PC-3 (cell line): ENCODE results near the gene LRRC71. TPM values are rescaled to one million over a fixed set of nuclear protein-coding genes. Genes with fewer than 3 reads are reported as not detected.

ENCODE experiments used
- ATAC-seq: fragments of 200-7000 bp; cut with Tn5 transposase; 2 replicates; pipeline ENCODE4 v1.9.1; 2020; ENCODE audit warnings: mild to moderate bottlenecking, moderate library complexity
- BruUV-seq: library from RNA; stranded (reverse); fragments of 400-500 nt; replicated peaks from 2 replicates; lab custom pipeline; 2021; lab: Mats Ljungman, UMichigan
- CTCF ChIA-PET: fragments of 300-600 bp; sonication (Branson Sonifier 250); formaldehyde crosslinking; loops from one replicate; lab custom pipeline; 2022; ENCODE audit warnings: antibody characterized with exemption; lab: Charles Lee
- POLR2A ChIA-PET: fragments of 300-600 bp; sonication (Branson Sonifier 250); formaldehyde crosslinking; loops from one replicate; lab custom pipeline; 2022; ENCODE audit warnings: antibody characterized with exemption; ENCODE audit not compliant: unreplicated experiment; lab: Charles Lee
- DNase-seq: peaks from one replicate; pipeline ENCODE4 v3.0.0-alpha.2; 2015
- H2AFZ ChIP-seq: fragments of 300-600 bp; sonication (generic); 2 replicates; pipeline ENCODE4 v1.6.0; 2016; ENCODE audit warnings: antibody characterized with exemption, low read length
- H3F3A ChIP-seq: fragments of 300-600 bp; sonication (generic); one replicate; pipeline ENCODE4 v1.6.0; 2017; ENCODE audit warnings: antibody characterized with exemption, low read length, control low read depth, mild to moderate bottlenecking; ENCODE audit not compliant: unreplicated experiment
- H3K27ac ChIP-seq: fragments of 300-600 bp; sonication (generic); 2 replicates; pipeline ENCODE4 v1.5.1; 2016; ENCODE audit warnings: mild to moderate bottlenecking, low read length
- H3K27me3 ChIP-seq: fragments of 300-600 bp; sonication (generic); 2 replicates; pipeline ENCODE4 v1.6.1; 2016; ENCODE audit warnings: low read length, mixed read lengths
- H3K36me3 ChIP-seq: fragments of 300-600 bp; sonication (generic); 2 replicates; pipeline ENCODE4 v1.6.1; 2016; ENCODE audit warnings: low read depth, mixed run types, low read length, mixed read lengths
- H3K4me1 ChIP-seq: fragments of 300-600 bp; sonication (generic); 2 replicates; pipeline ENCODE4 v1.5.1; 2016; ENCODE audit warnings: low read length; ENCODE audit not compliant: insufficient read depth
- H3K4me2 ChIP-seq: fragments of 300-600 bp; sonication (generic); 2 replicates; pipeline ENCODE4 v1.6.0; 2016; ENCODE audit warnings: low read length
- H3K4me3 ChIP-seq: fragments of 300-600 bp; sonication (generic); 2 replicates; pipeline ENCODE4 v1.5.1; 2016; ENCODE audit warnings: mild to moderate bottlenecking, low read length, mixed read lengths
- H3K79me2 ChIP-seq: fragments of 300-600 bp; sonication (generic); 2 replicates; pipeline ENCODE4 v1.6.1; 2017; ENCODE audit warnings: low read length, mixed read lengths
- H3K9ac ChIP-seq: fragments of 300-600 bp; sonication (generic); 2 replicates; pipeline ENCODE4 v1.6.0; 2016; ENCODE audit warnings: mild to moderate bottlenecking, low read length
- H3K9me2 ChIP-seq: fragments of 300-600 bp; sonication (generic); replicated peaks from 2 replicates; pipeline ENCODE4 v1.6.1; 2016; ENCODE audit warnings: mixed run types, low read length, mixed read lengths
- H3K9me3 ChIP-seq: fragments of 300-600 bp; sonication (generic); 2 replicates; pipeline ENCODE4 v1.6.1; 2016; ENCODE audit warnings: low read length, mixed read lengths
- H4K20me1 ChIP-seq: fragments of 300-600 bp; sonication (generic); 2 replicates; pipeline ENCODE4 v1.6.1; 2016; ENCODE audit warnings: low read length, mixed read lengths
- EZH2 ChIP-seq: fragments of 300-600 bp; sonication (generic); IDR thresholded peaks from one replicate; pipeline ENCODE4 v1.6.1; 2017; ENCODE audit warnings: antibody characterized with exemption, mild to moderate bottlenecking, low read length; ENCODE audit not compliant: unreplicated experiment
- EZH2phosphoT487 ChIP-seq: fragments of 300-600 bp; sonication (generic); IDR thresholded peaks from 2 replicates; pipeline ENCODE4 v1.6.1; 2018; ENCODE audit warnings: mild to moderate bottlenecking, antibody characterized with exemption, low read length, borderline replicate concordance
- intact Hi-C: fragments of 100-400 bp; cut with micrococcal nuclease; formaldehyde crosslinking; loops from 2 replicates; pipeline ENCODE4 v1.9.0; 2023
- total RNA-seq: library from RNA; depleted of rRNA; stranded (reverse); fragments of >200 nt; gene quantifications from 2 replicates; pipeline ENCODE4 v1.2.3, GENCODE V29; 2014
- TF ChIP-seq, protein P1 (sequence below): fragments of 300-600 bp; sonication (generic); conservative IDR thresholded peaks from 2 replicates; pipeline ENCODE4 v1.5.1; 2017; ENCODE audit warnings: antibody characterized with exemption, low read depth, mild to moderate bottlenecking, low read length

The LRRC71 gene
- total RNA-seq, 1 experiment from 2014 or later, result 0.11 TPM

DNA sequence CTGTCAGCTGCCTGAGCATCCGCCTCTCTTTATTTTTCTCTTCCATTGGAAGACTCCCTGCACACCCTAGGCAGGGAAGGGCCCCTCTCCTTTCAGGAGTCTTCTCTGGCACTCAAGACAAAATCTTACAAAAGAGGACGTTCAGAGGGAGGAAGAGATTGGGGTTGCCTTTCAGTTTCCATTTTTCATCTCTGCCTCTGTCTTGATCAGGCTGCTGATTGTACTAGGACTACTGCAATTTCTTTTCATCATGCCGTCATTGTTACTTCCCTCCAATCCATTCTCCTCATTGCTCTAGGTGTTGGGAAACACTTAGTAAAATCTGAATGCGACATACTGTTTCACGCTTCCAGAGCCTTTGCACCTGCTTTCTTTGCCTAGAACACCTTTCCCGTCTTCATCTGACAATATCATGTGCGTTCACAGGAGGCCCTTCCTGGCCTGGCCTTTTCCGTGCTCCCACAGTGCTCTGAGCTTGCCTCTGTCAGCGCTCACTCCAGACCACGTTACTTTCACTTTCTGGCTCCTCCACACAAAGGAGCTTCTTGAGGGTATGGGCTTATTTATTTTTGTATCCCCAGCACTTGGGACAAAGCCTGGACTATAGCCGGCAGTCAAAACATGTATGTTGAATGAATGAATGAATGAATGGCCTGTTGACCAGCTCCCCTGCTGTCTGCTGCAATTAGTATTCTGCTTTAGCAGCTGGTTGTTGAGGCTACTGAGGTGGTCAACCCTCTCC is 10.9 kb downstream of the LRRC71 start:
- H3K9me3 ChIP-seq, result no peaks in the 10 kb centered on the region
- H3K4me1 ChIP-seq, result peaks cover 12% of the 10 kb centered on the region
- ChIA-PET POLR2A (no interaction called here), CTCF (no interaction called here)
- H3K79me2 ChIP-seq, result no peaks in the 10 kb centered on the region
- DNase-seq (no peak), ATAC-seq (no peak)
- TF ChIP-seq EZH2phosphoT487, result no peak
- no peak for TF ChIP-seq EZH2
- TF ChIP-seq, protein P1, sequence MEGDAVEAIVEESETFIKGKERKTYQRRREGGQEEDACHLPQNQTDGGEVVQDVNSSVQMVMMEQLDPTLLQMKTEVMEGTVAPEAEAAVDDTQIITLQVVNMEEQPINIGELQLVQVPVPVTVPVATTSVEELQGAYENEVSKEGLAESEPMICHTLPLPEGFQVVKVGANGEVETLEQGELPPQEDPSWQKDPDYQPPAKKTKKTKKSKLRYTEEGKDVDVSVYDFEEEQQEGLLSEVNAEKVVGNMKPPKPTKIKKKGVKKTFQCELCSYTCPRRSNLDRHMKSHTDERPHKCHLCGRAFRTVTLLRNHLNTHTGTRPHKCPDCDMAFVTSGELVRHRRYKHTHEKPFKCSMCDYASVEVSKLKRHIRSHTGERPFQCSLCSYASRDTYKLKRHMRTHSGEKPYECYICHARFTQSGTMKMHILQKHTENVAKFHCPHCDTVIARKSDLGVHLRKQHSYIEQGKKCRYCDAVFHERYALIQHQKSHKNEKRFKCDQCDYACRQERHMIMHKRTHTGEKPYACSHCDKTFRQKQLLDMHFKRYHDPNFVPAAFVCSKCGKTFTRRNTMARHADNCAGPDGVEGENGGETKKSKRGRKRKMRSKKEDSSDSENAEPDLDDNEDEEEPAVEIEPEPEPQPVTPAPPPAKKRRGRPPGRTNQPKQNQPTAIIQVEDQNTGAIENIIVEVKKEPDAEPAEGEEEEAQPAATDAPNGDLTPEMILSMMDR, result no peak
- H3K27ac ChIP-seq, result no peak overlapping the region
- no peaks in the 10 kb centered on the region for H4K20me1 ChIP-seq
- intact Hi-C loops, result no loop called here
- no peak overlapping the region for H3K4me2 ChIP-seq
- no peak overlapping the region for H2AFZ ChIP-seq
- no peak overlapping the region for H3K9ac ChIP-seq
- no TSS peak for BruUV-seq
- H3K4me3 ChIP-seq, result no peak overlapping the region
- H3K27me3 ChIP-seq, result no peaks in the 10 kb centered on the region
- H3F3A ChIP-seq, result no peaks in the 10 kb centered on the region
- no peaks in the 10 kb centered on the region for H3K9me2 ChIP-seq
- H3K36me3 ChIP-seq, result no peaks in the 10 kb centered on the region

DNA sequence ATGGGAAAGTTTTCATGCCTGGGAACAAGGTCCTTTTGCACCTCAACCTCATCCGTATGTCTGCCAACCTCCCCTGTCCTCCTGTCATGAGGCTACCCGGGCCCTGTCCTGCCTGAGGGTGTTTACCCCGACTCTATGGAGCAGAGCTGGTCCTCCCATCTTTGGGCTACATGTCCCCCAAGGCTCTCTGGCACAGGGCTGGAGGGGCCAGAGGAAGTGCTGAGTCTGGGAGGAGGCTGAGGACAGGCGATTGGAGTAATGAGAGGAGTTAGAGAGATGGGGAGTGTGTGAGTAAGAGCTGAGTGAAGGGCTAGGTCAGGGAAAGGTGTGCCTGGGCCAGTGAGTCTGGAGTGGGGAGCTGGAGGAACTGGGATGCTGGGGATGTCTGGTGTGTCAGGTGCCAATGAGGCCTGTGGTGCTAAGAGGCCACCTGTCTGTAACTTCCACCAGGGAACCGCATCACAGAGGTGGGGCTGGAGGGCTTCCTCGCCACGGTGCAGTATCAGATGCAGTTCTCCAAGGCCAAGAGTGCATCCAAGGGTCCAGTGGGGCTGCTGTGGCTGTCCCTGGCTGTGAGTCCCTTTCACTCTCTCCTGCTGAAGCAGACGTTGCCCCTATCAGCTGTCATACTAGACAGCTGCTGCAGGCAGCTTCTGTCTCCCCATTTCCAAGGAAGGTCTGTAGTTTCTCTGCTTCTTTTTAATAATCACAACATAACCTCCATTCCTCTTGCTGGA is 11.7 kb downstream of the LRRC71 start:
- H3K4me3 ChIP-seq, result no peak overlapping the region
- intact Hi-C loops, result no loop called here
- ChIA-PET CTCF (no interaction called here), POLR2A (interaction anchor here (0.6 kb wide), 1 partner anchor 11 kb away, joined by 3 read pairs; no protein-coding TSS in a partner anchor)
- H3K4me1 ChIP-seq, result peaks cover 5% of the 10 kb centered on the region
- H3K9ac ChIP-seq, result no peak overlapping the region
- 0 out of 2 replicates have a peak, but pooled peaks cover 2% of the 10 kb centered on the region for H3K36me3 ChIP-seq
- no peaks in the 10 kb centered on the region for H4K20me1 ChIP-seq
- H3K27ac ChIP-seq, result no peak overlapping the region
- no peaks in the 10 kb centered on the region for H3K9me3 ChIP-seq
- ATAC-seq (no peak), DNase-seq (no peak)
- no peak for TF ChIP-seq EZH2
- TF ChIP-seq, protein P1, result no peak
- BruUV-seq, result no TSS peak
- no peaks in the 10 kb centered on the region for H3F3A ChIP-seq
- no peak overlapping the region for H2AFZ ChIP-seq
- no peaks in the 10 kb centered on the region for H3K79me2 ChIP-seq
- H3K4me2 ChIP-seq, result no peak overlapping the region
- no peaks in the 10 kb centered on the region for H3K9me2 ChIP-seq
- no peaks in the 10 kb centered on the region for H3K27me3 ChIP-seq

DNA sequence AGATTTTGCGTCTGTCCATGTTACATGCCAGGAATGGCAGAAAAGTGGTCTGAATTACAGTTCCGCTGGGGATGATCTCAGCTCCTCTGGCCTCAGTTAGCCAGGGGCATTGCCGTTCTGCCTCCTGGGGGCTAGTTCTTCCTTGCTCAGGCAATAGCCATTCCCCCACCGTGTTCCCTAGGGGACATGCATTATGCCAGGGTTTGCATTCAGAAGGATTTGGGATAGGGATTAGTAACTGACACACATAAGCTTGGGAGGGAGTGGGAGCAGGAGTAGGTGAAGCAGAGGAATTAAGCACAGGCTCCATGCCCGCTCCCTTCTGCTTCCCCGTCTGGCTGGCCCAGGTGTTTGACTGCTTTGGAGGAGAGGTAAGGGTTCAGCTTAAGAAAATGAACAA is 12.7 kb downstream of the LRRC71 start:
- H3K27ac ChIP-seq, result no peak overlapping the region
- no peaks in the 10 kb centered on the region for H3K9me2 ChIP-seq
- no peak overlapping the region for H3K4me3 ChIP-seq
- H4K20me1 ChIP-seq, result no peaks in the 10 kb centered on the region
- H2AFZ ChIP-seq, result no peak overlapping the region
- no peak overlapping the region for H3K9ac ChIP-seq
- CTCF ChIA-PET, result no interaction called here
- H3K36me3 ChIP-seq, result 0 out of 2 replicates have a peak, but pooled peaks cover 2% of the 10 kb centered on the region
- no peak for ATAC-seq
- no peaks in the 10 kb centered on the region for H3K27me3 ChIP-seq
- no peak for DNase-seq
- intact Hi-C loops, result no loop called here
- POLR2A ChIA-PET, result no interaction called here
- BruUV-seq, result TSS peak; percentile 25
- no peaks in the 10 kb centered on the region for H3F3A ChIP-seq
- H3K79me2 ChIP-seq, result no peaks in the 10 kb centered on the region
- no peaks in the 10 kb centered on the region for H3K9me3 ChIP-seq
- H3K4me2 ChIP-seq, result no peak overlapping the region
- no peaks in the 10 kb centered on the region for H3K4me1 ChIP-seq
- TF ChIP-seq EZH2phosphoT487 (no peak), EZH2 (no peak)
- TF ChIP-seq, protein P1, result no peak
